ENCODE results near the gene POU5F1. TPM values are rescaled to one million over a fixed set of nuclear protein-coding genes. Genes with fewer than 3 reads are reported as not detected.

The POU5F1 gene
- total RNA-seq, 1 experiment from 2014 or later: not detected

DNA sequence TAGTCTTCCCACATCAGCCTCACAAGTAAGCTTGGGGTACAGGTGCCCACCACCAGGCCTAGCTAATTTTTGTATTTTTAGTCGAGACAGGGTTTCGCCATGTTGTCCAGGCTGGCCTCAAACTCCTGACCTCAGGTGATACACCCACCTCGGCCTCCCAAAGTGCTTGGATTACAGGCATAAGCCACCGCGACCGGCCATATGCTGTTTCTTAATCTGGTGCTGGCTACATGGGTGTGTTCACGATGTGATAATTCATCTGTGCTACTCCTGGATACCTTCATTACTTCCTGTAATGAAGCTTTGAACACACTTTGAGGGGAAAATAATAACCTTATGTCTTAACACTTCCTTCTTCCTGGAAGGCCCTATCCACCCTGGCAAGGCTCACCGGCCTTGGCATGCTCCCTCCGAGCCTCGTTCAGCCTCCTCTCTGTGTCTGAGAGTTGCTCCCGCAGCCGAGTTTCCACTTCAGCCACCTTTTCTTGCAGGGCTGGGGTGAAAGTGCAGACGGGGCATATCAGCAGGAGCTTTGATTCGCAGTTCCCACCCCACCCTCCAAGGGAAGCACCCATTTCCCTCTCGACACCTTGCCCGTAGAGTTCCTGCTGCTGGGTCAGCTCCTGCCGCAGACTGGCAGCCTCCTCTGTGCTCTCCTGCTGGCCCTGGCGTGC is 26.0 kb downstream of the POU5F1 start:
- no peak overlapping the region for H3K27ac ChIP-seq (ENCODE audit: low read depth, low read length, poor library complexity, severe bottlenecking)
- ChIA-PET CTCF (no interaction called here), POLR2A (ENCODE audit: low non-redundant PET) (no interaction called here)
- peaks cover 18% of the 10 kb centered on the region for H3K36me3 ChIP-seq (ENCODE audit: insufficient read depth, low read length, poor library complexity, severe bottlenecking)
- TF ChIP-seq EZH2 (IDR thresholded peaks at IDR 0.05; ENCODE audit: borderline replicate concordance, low read depth, low read length, poor library complexity, severe bottlenecking): no peak
- TF ChIP-seq, protein P1, sequence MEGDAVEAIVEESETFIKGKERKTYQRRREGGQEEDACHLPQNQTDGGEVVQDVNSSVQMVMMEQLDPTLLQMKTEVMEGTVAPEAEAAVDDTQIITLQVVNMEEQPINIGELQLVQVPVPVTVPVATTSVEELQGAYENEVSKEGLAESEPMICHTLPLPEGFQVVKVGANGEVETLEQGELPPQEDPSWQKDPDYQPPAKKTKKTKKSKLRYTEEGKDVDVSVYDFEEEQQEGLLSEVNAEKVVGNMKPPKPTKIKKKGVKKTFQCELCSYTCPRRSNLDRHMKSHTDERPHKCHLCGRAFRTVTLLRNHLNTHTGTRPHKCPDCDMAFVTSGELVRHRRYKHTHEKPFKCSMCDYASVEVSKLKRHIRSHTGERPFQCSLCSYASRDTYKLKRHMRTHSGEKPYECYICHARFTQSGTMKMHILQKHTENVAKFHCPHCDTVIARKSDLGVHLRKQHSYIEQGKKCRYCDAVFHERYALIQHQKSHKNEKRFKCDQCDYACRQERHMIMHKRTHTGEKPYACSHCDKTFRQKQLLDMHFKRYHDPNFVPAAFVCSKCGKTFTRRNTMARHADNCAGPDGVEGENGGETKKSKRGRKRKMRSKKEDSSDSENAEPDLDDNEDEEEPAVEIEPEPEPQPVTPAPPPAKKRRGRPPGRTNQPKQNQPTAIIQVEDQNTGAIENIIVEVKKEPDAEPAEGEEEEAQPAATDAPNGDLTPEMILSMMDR (conservative IDR thresholded peaks at IDR 0.05; ENCODE audit: low read depth, low read length): no peak
- no TSS peak for BruUV-seq (replicated peaks)
- H3K9me3 ChIP-seq (ENCODE audit: low read depth, low read length, poor library complexity, severe bottlenecking): no peaks in the 10 kb centered on the region
- intact Hi-C loops (cut with micrococcal nuclease; ENCODE audit: unreplicated experiment): no loop called here
- no peak overlapping the region for H3K4me3 ChIP-seq (ENCODE audit: low read depth, low read length, poor library complexity, severe bottlenecking)
- no peak for DNase-seq (ENCODE audit: low spot score)
- no peaks in the 10 kb centered on the region for H3K27me3 ChIP-seq (replicated peaks; ENCODE audit: insufficient read depth, low read depth, low read length, poor library complexity)
- no peaks in the 10 kb centered on the region for H3K4me1 ChIP-seq (ENCODE audit: insufficient read depth, low read length, poor library complexity, severe bottlenecking)

DNA sequence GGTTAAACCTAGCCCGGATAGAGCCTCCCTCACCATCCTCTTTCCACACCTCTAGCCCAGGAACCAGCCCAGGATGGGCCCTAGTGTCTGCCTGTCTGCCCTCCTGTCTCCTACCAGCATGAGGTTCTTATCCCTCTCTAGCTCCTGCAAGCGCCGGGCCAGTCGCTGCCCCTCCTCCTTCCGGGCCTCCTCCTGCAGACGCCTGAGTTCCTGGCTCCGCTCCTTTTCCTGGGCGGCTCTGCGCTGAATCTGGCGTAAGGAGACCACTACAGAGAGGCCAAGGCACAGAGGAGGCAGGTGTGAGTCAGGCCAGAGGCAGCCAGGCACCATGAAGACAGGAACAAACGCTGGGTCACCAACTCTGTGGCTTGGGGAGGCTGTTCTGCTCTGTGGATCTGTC is 27.3 kb downstream of the POU5F1 start:
- ChIA-PET CTCF (no interaction called here), POLR2A (ENCODE audit: low non-redundant PET) (no interaction called here)
- DNase-seq (ENCODE audit: low spot score): no peak
- Histone ChIP-seq H3K4me1 (ENCODE audit: insufficient read depth, low read length, poor library complexity, severe bottlenecking) (no peaks in the 10 kb centered on the region), H3K9me3 (ENCODE audit: low read depth, low read length, poor library complexity, severe bottlenecking) (no peaks in the 10 kb centered on the region), H3K27ac (ENCODE audit: low read depth, low read length, poor library complexity, severe bottlenecking) (no peak overlapping the region), H3K36me3 (ENCODE audit: insufficient read depth, low read length, poor library complexity, severe bottlenecking) (peaks cover 18% of the 10 kb centered on the region), H3K27me3 (replicated peaks; ENCODE audit: insufficient read depth, low read depth, low read length, poor library complexity) (no peaks in the 10 kb centered on the region), H3K4me3 (ENCODE audit: low read depth, low read length, poor library complexity, severe bottlenecking) (no peak overlapping the region)
- TF ChIP-seq EZH2 (IDR thresholded peaks at IDR 0.05; ENCODE audit: borderline replicate concordance, low read depth, low read length, poor library complexity, severe bottlenecking): no peak
- TF ChIP-seq, protein P1 (conservative IDR thresholded peaks at IDR 0.05; ENCODE audit: low read depth, low read length): no peak
- BruUV-seq (replicated peaks): no TSS peak
- intact Hi-C loops (cut with micrococcal nuclease; ENCODE audit: unreplicated experiment): no loop called here

DNA sequence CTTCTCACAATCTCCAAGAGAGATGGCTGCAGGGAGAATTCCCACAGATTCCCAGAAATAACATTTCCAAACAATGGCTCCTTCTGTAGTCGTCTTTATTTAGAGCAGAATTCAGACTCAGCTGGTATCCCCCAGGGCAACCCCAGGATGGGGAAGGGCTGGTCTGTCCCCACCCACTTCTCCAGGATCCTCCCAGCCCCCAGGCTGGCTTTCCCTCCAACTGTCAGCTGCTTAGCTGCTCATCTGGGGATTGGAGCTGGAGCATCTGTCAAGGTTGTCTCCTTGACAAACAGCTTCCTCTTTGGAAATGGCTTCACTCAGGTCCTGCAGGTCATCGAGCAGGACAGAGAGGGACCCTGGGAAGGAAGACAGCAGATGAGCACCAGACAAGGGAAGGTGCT is 28.1 kb downstream of the POU5F1 start:
- TSS peak; percentile 82 for BruUV-seq (replicated peaks)
- Histone ChIP-seq H3K4me1 (ENCODE audit: insufficient read depth, low read length, poor library complexity, severe bottlenecking) (no peaks in the 10 kb centered on the region), H3K36me3 (ENCODE audit: insufficient read depth, low read length, poor library complexity, severe bottlenecking) (peaks cover 18% of the 10 kb centered on the region), H3K27me3 (replicated peaks; ENCODE audit: insufficient read depth, low read depth, low read length, poor library complexity) (no peaks in the 10 kb centered on the region), H3K4me3 (ENCODE audit: low read depth, low read length, poor library complexity, severe bottlenecking) (no peak overlapping the region), H3K9me3 (ENCODE audit: low read depth, low read length, poor library complexity, severe bottlenecking) (no peaks in the 10 kb centered on the region), H3K27ac (ENCODE audit: low read depth, low read length, poor library complexity, severe bottlenecking) (no peak overlapping the region)
- ChIA-PET CTCF (no interaction called here), POLR2A (ENCODE audit: low non-redundant PET) (interaction anchor here (0.6 kb wide), 1 partner anchor 47 kb away, joined by 4 read pairs; no protein-coding TSS in a partner anchor)
- TF ChIP-seq EZH2 (IDR thresholded peaks at IDR 0.05; ENCODE audit: borderline replicate concordance, low read depth, low read length, poor library complexity, severe bottlenecking): no peak
- TF ChIP-seq, protein P1 (conservative IDR thresholded peaks at IDR 0.05; ENCODE audit: low read depth, low read length): no peak
- DNase-seq (ENCODE audit: low spot score): no peak
- intact Hi-C loops (cut with micrococcal nuclease; ENCODE audit: unreplicated experiment): no loop called here

Data from A673 (cell line).